ENCODE data around the gene MDM2. TPM values are rescaled to one million over a fixed set of nuclear protein-coding genes. Genes with fewer than 3 reads are reported as not detected.

The MDM2 gene
- total RNA-seq, 1 experiment from 2014 or later = 85.5 TPM

GRCh38 chr12:68891141-68891540 is 83.2 kb downstream of the MDM2 start:
- Histone ChIP-seq H3K27me3 (no peaks in the 10 kb centered on the region), H3K4me3 (no peak overlapping the region), H3K4me1 (no peaks in the 10 kb centered on the region), H3K27ac (no peak overlapping the region), H3K36me3 (no peaks in the 10 kb centered on the region), H3K9me3 (replicated peaks) (no peaks in the 10 kb centered on the region)
- no peak for DNase-seq

DNA sequence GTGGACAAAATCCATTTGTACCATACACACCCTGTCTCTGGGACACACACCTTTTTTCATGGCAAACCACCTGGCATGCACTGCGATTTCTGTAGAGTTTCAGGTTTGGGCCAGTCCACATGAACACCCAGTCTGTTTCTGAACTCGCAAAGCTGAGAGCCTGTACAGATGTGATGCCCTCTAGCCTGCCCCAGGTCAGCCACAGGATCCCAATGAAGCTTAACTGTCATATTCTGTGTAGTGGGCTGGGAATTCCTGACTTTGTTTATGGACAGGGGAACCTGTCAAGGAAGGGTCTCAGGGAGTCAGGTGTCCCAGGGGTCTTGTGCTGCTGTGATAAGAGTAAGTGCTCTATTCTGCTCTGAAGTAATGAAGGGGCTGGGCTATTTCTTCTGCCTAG is 85.2 kb downstream of the MDM2 start:
- Histone ChIP-seq H3K4me3 (no peak overlapping the region), H3K9me3 (replicated peaks) (no peaks in the 10 kb centered on the region), H3K27ac (no peak overlapping the region), H3K36me3 (no peaks in the 10 kb centered on the region), H3K27me3 (no peaks in the 10 kb centered on the region), H3K4me1 (no peaks in the 10 kb centered on the region)
- no peak for DNase-seq

- H3K4me1 ChIP-seq = no peaks in the 10 kb centered on the region
- H3K4me3 ChIP-seq = no peak overlapping the region
- no peak for DNase-seq
- no peaks in the 10 kb centered on the region for H3K9me3 ChIP-seq (replicated peaks)
- H3K27ac ChIP-seq = no peak overlapping the region
- H3K27me3 ChIP-seq = no peaks in the 10 kb centered on the region
- H3K36me3 ChIP-seq = no peaks in the 10 kb centered on the region
These were observed 85.8 kb downstream of the MDM2 start for GRCh38 chr12:68893741-68894140.

DNA sequence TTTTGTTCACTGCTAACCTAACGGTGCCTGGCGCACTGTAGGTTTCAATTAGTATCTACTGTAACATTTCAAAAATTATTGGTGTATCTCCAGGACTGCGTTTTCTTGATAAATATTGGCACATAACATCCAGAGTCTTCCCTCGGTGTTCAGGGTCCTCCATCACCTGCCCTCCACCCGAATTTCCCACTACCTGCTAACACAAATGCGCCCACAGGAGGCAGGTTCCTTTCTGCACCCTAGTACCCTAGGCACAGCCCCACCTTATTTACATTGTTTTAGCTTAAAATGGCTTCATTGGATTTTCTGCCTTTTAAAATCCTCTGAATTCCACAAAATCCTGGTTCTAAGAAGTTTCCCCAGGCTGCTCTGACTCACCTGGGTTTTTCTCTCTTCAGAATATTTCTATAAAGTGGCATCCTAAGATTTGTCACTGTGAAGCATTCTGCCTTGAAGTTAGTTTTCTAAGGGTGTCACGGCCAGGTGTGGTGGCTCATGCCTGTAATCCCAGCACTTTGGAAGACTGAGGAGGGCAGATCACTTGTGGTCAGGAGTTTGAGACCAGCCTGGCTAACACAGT is 86.4 kb downstream of the MDM2 start:
- H3K27me3 ChIP-seq = no peaks in the 10 kb centered on the region
- no peaks in the 10 kb centered on the region for H3K4me1 ChIP-seq
- no peak for DNase-seq
- H3K36me3 ChIP-seq = no peaks in the 10 kb centered on the region
- no peak overlapping the region for H3K27ac ChIP-seq
- H3K4me3 ChIP-seq = no peak overlapping the region
- H3K9me3 ChIP-seq (replicated peaks) = no peaks in the 10 kb centered on the region

GRCh38 chr12:68896881-68897540 is 89.0 kb downstream of the MDM2 start:
- H3K27me3 ChIP-seq = no peaks in the 10 kb centered on the region
- no peaks in the 10 kb centered on the region for H3K4me1 ChIP-seq
- H3K36me3 ChIP-seq = no peaks in the 10 kb centered on the region
- H3K27ac ChIP-seq = no peak overlapping the region
- H3K4me3 ChIP-seq = no peak overlapping the region
- no peaks in the 10 kb centered on the region for H3K9me3 ChIP-seq (replicated peaks)
- no peak for DNase-seq

- no peak for DNase-seq
- Histone ChIP-seq H3K9me3 (replicated peaks) (no peaks in the 10 kb centered on the region), H3K4me1 (no peaks in the 10 kb centered on the region), H3K27ac (no peak overlapping the region), H3K27me3 (no peaks in the 10 kb centered on the region), H3K36me3 (no peaks in the 10 kb centered on the region), H3K4me3 (no peak overlapping the region)
These were observed 91.3 kb downstream of the MDM2 start for GRCh38 chr12:68899251-68899771.

GRCh38 chr12:68900241-68900640 is 92.3 kb downstream of the MDM2 start:
- no peak for DNase-seq
- Histone ChIP-seq H3K4me1 (no peaks in the 10 kb centered on the region), H3K27ac (no peak overlapping the region), H3K27me3 (no peaks in the 10 kb centered on the region), H3K36me3 (no peaks in the 10 kb centered on the region), H3K9me3 (replicated peaks) (no peaks in the 10 kb centered on the region), H3K4me3 (no peak overlapping the region)

Other genes with a start within 250 kb of the MDM2 start
- 193 and 207 TPM in 2 replicates for gene RAP1B, start 197.3 kb upstream of the MDM2 start, total RNA-seq (2014; rRNA removed; shearing (Covaris generic))
- gene NUP107, start 121.2 kb upstream of the MDM2 start, total RNA-seq (2014; rRNA removed; shearing (Covaris generic)) = 149 and 150 TPM in 2 replicates
- 8.6 and 10.5 TPM in 2 replicates for gene SLC35E3, start 62.0 kb upstream of the MDM2 start, total RNA-seq (2014; rRNA removed; shearing (Covaris generic))
- gene CPM, start 125.0 kb downstream of the MDM2 start, total RNA-seq (2014; rRNA removed; shearing (Covaris generic)) = 0.43 and 1.2 TPM in 2 replicates